H9 (cell line): Measurements from ENCODE around the gene C2orf78. TPM values are rescaled to one million over a fixed set of nuclear protein-coding genes. Genes with fewer than 3 reads are reported as not detected.

Source experiments
- DNase-seq: peaks from one replicate; pipeline ENCODE4 v3.0.0-alpha.2; 2017
- H2AFZ ChIP-seq: one replicate; pipeline ENCODE4 v1.6.1; 2013; ENCODE audit warnings: mild to moderate bottlenecking, low read length, control low read depth, moderate library complexity
- H2AK5ac ChIP-seq: 2 replicates; pipeline ENCODE4 v1.6.1; 2013; ENCODE audit warnings: low read length, control low read depth, mixed read lengths; ENCODE audit not compliant: insufficient read length
- H2BK120ac ChIP-seq: one replicate; pipeline ENCODE4 v1.6.1; 2013; ENCODE audit warnings: low read depth, mild to moderate bottlenecking, low read length, control low read depth, inconsistent platforms; ENCODE audit not compliant: poor library complexity, severe bottlenecking
- H2BK12ac ChIP-seq: 2 replicates; pipeline ENCODE4 v1.6.1; 2013; ENCODE audit warnings: low read length, control low read depth, mixed read lengths, low read depth; ENCODE audit not compliant: insufficient read length
- H2BK15ac ChIP-seq: 2 replicates; pipeline ENCODE4 v1.6.1; 2013; ENCODE audit warnings: low read depth, low read length, control low read depth
- H2BK20ac ChIP-seq: one replicate; pipeline ENCODE4 v1.6.1; 2013; ENCODE audit warnings: low read depth, mild to moderate bottlenecking, low read length, control low read depth, inconsistent platforms; ENCODE audit not compliant: poor library complexity, severe bottlenecking
- H2BK5ac ChIP-seq: 2 replicates; pipeline ENCODE4 v1.6.1; 2013; ENCODE audit warnings: low read length, control low read depth, mixed read lengths; ENCODE audit not compliant: insufficient read length
- H3K14ac ChIP-seq: 2 replicates; pipeline ENCODE4 v1.6.1; 2013; ENCODE audit warnings: low read length, control low read depth; ENCODE audit not compliant: insufficient read depth
- H3K18ac ChIP-seq: 2 replicates; pipeline ENCODE4 v1.6.1; 2013; ENCODE audit warnings: low read depth, mild to moderate bottlenecking, mixed read lengths, low read length, control low read depth; ENCODE audit not compliant: insufficient read length
- H3K23ac ChIP-seq: 2 replicates; pipeline ENCODE4 v1.6.1; 2013; ENCODE audit warnings: low read length, control low read depth, mixed read lengths, low read depth; ENCODE audit not compliant: insufficient read length
- H3K23me2 ChIP-seq: 2 replicates; pipeline ENCODE4 v1.6.1; 2013; ENCODE audit warnings: low read depth, mild to moderate bottlenecking, mixed read lengths, low read length, control low read depth; ENCODE audit not compliant: insufficient read length, poor library complexity, severe bottlenecking
- H3K27ac ChIP-seq: 2 replicates; pipeline ENCODE4 v1.5.1; 2013; ENCODE audit warnings: low read length, control low read depth, mixed read lengths, low read depth; ENCODE audit not compliant: insufficient read length
- H3K27me3 ChIP-seq: 2 replicates; pipeline ENCODE4 v1.6.1; 2013; ENCODE audit warnings: low read length, control low read depth, inconsistent platforms; ENCODE audit not compliant: insufficient read depth
- H3K4ac ChIP-seq: 2 replicates; pipeline ENCODE4 v1.6.1; 2013; ENCODE audit warnings: low read depth, mild to moderate bottlenecking, control low read depth, inconsistent platforms, low read length, moderate library complexity
- H3K4me1 ChIP-seq: 2 replicates; pipeline ENCODE4 v1.6.1; 2013; ENCODE audit warnings: low read length, control low read depth, inconsistent platforms; ENCODE audit not compliant: insufficient read depth
- H3K4me2 ChIP-seq: 2 replicates; pipeline ENCODE4 v1.6.1; 2013; ENCODE audit warnings: low read length, control low read depth, mixed read lengths; ENCODE audit not compliant: insufficient read length, insufficient read depth
- H3K56ac ChIP-seq: 2 replicates; pipeline ENCODE4 v1.6.1; 2013; ENCODE audit warnings: low read depth, mild to moderate bottlenecking, mixed read lengths, low read length, control low read depth; ENCODE audit not compliant: insufficient read length
- H3K79me1 ChIP-seq: 2 replicates; pipeline ENCODE4 v1.6.1; 2013; ENCODE audit warnings: low read depth, mild to moderate bottlenecking, moderate library complexity, low read length, control low read depth, inconsistent platforms; ENCODE audit not compliant: insufficient read depth, poor library complexity, severe bottlenecking
- H3K79me2 ChIP-seq: 2 replicates; pipeline ENCODE4 v1.6.1; 2013; ENCODE audit warnings: low read length, control low read depth, inconsistent platforms; ENCODE audit not compliant: insufficient read depth
- H3K9ac ChIP-seq: 2 replicates; pipeline ENCODE4 v1.6.1; 2013; ENCODE audit warnings: low read length, control low read depth, mixed read lengths; ENCODE audit not compliant: insufficient read length; ENCODE audit errors: extremely low read depth
- H3K9me3 ChIP-seq: one replicate; pipeline ENCODE4 v1.6.1; 2013; ENCODE audit warnings: low read depth, low read length, inconsistent platforms; ENCODE audit not compliant: control insufficient read depth
- H3T11ph ChIP-seq: one replicate; pipeline ENCODE4 v1.6.1; 2013; ENCODE audit warnings: mild to moderate bottlenecking, low read length, control low read depth, inconsistent platforms
- H4K20me1 ChIP-seq: one replicate; pipeline ENCODE4 v1.6.1; 2013; ENCODE audit not compliant: control insufficient read depth, insufficient read length, insufficient read depth
- H4K5ac ChIP-seq: 2 replicates; pipeline ENCODE4 v1.6.1; 2013; ENCODE audit warnings: low read depth, mild to moderate bottlenecking, mixed read lengths, low read length, control low read depth; ENCODE audit not compliant: insufficient read length
- H4K8ac ChIP-seq: replicated peaks from 2 replicates; pipeline ENCODE4 v1.6.1; 2013; ENCODE audit warnings: low read length, control low read depth, mixed read lengths, low read depth; ENCODE audit not compliant: insufficient read length
- H4K91ac ChIP-seq: 2 replicates; pipeline ENCODE4 v1.6.1; 2013; ENCODE audit warnings: low read depth, mild to moderate bottlenecking, moderate library complexity, mixed read lengths, low read length, control low read depth; ENCODE audit not compliant: insufficient read length
- H3K27ac Mint-ChIP-seq, 3 experiments: 2 replicates in 2 of 3; 3 replicates in 1 of 3; pipeline ENCODE4 v1.8.0; 2020 to 2021; ENCODE audit warnings: mixed read lengths in 3 of 3, mild to moderate bottlenecking in 1 of 3, moderate library complexity in 1 of 3
- H3K27me3 Mint-ChIP-seq: 2 replicates; pipeline ENCODE4 v1.8.0; 2021; ENCODE audit warnings: low read depth, mild to moderate bottlenecking, moderate library complexity, mixed read lengths
- H3K36me3 Mint-ChIP-seq, 3 experiments: 2 replicates in 2 of 3; 3 replicates in 1 of 3; pipeline ENCODE4 v1.8.0; 2020 to 2021; ENCODE audit warnings: low read depth in 3 of 3, mixed read lengths in 3 of 3; ENCODE audit not compliant: insufficient read depth in 1 of 3
- H3K4me1 Mint-ChIP-seq, 2 experiments: 2 replicates each; pipeline ENCODE4 v1.8.0; 2020; ENCODE audit warnings: mixed read lengths in 2 of 2
- H3K4me3 Mint-ChIP-seq, 2 experiments: 2 replicates in 1 of 2; 3 replicates in 1 of 2; pipeline ENCODE4 v1.8.0; 2020 to 2021; ENCODE audit warnings: mild to moderate bottlenecking in 2 of 2, mixed read lengths in 2 of 2, moderate library complexity in 1 of 2
- H3K9me3 Mint-ChIP-seq, 2 experiments: 2 replicates in 1 of 2; 3 replicates in 1 of 2; pipeline ENCODE4 v1.8.0; 2020; ENCODE audit warnings: mild to moderate bottlenecking in 2 of 2, mixed read lengths in 2 of 2, moderate library complexity in 1 of 2
- CTCF ChIP-seq: fragments of 200-600 bp; sonication (generic); conservative IDR thresholded peaks from 3 replicates; pipeline ENCODE4 v1.8.0; 2021; ENCODE audit warnings: antibody characterized with exemption, mild to moderate bottlenecking
- WGBS: extraction: QIAGEN DNeasy Blood & Tissue Kit; methylation state at CpG from one replicate; pipeline ENCODE4 v1.1.7; 2013; ENCODE audit warnings: missing lambda C conversion rate, low lambda C conversion rate, mixed read lengths; ENCODE audit not compliant: insufficient read length; ENCODE audit errors: extremely low coverage; 5-methylcytosine and 5-hydroxymethylcytosine counted together
- total RNA-seq: library from RNA; stranded (reverse); gene quantifications from 2 replicates; pipeline ENCODE4 v1.2.1, GENCODE V29; 2021

C2orf78 gene
- total RNA-seq, 1 experiment from 2014 or later = 0.09 TPM

- Mint-ChIP-seq H3K27ac (no peak overlapping the region), H3K4me3 (no peak overlapping the region), H3K4me1 (peaks cover 6 to 10% of the 10 kb centered on the region in 2 experiments), H3K36me3 (no peaks in the 10 kb centered on the region), H3K27me3 (peaks cover 28% of the 10 kb centered on the region), H3K9me3 (no peaks in the 10 kb centered on the region)
- H2AK5ac ChIP-seq = no peak overlapping the region
- H3K9me3 ChIP-seq = no peaks in the 10 kb centered on the region
- H3K4ac ChIP-seq = no peak overlapping the region
- no peaks in the 10 kb centered on the region; the same call in 1 of the 2 replicates for H3K4me1 ChIP-seq
- H3K9ac ChIP-seq = no peak overlapping the region
- no peaks in the 10 kb centered on the region for H3K27me3 ChIP-seq
- H2BK12ac ChIP-seq = no peak overlapping the region
- DNase-seq = no peak
- WGBS = no CpG with 5 or more reads among the region's 2 CpGs
- no peak overlapping the region for H3T11ph ChIP-seq
- H3K56ac ChIP-seq = no peak overlapping the region
- no peak overlapping the region for H4K8ac ChIP-seq
- no peaks in the 10 kb centered on the region for H3K79me2 ChIP-seq
- no peak overlapping the region for H4K5ac ChIP-seq
- TF ChIP-seq CTCF = no peak
- no peak overlapping the region for H3K4me2 ChIP-seq
- no peaks in the 10 kb centered on the region for H3K23me2 ChIP-seq
- H2BK15ac ChIP-seq = no peak overlapping the region
- H4K91ac ChIP-seq = no peak overlapping the region
- H3K27ac ChIP-seq = no peak overlapping the region
- H2BK5ac ChIP-seq = no peak overlapping the region
- H3K18ac ChIP-seq = no peak overlapping the region
- no peaks in the 10 kb centered on the region for H3K79me1 ChIP-seq
- H3K23ac ChIP-seq = no peak overlapping the region
- H3K14ac ChIP-seq = no peak overlapping the region
- no peak overlapping the region for H2AFZ ChIP-seq
- H2BK120ac ChIP-seq = no peak overlapping the region
- H4K20me1 ChIP-seq = no peaks in the 10 kb centered on the region
- H2BK20ac ChIP-seq = no peak overlapping the region
Measured at GRCh38 chr2:73821669-73822068, 37.7 kb downstream of the C2orf78 start.
